ENCODE measurements around the gene NR2C1. TPM values are rescaled to one million over a fixed set of nuclear protein-coding genes. Genes with fewer than 3 reads are reported as not detected.

The NR2C1 gene
- total RNA-seq, 1 donor from 2014 or later, result 70.2 TPM

DNA sequence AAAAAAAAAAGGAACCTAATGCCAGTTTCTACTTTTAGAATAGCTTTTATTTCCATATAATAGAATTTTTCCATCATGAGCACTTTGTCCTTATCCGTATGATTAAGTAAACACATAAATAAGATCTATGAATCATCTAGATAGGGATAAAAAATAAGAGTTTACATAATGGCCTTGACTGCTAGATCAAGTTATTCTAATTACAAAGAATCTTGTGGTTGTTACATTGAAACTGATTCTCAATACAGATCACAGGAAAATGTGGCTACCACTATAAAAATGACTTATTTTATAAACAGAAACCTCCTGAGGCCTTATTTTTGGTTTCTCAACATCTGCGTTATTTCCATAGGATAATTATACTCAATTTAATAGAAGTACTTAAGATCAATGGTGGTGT, 35.5 kb downstream of the NR2C1 start:
- TF ChIP-seq, protein P1, sequence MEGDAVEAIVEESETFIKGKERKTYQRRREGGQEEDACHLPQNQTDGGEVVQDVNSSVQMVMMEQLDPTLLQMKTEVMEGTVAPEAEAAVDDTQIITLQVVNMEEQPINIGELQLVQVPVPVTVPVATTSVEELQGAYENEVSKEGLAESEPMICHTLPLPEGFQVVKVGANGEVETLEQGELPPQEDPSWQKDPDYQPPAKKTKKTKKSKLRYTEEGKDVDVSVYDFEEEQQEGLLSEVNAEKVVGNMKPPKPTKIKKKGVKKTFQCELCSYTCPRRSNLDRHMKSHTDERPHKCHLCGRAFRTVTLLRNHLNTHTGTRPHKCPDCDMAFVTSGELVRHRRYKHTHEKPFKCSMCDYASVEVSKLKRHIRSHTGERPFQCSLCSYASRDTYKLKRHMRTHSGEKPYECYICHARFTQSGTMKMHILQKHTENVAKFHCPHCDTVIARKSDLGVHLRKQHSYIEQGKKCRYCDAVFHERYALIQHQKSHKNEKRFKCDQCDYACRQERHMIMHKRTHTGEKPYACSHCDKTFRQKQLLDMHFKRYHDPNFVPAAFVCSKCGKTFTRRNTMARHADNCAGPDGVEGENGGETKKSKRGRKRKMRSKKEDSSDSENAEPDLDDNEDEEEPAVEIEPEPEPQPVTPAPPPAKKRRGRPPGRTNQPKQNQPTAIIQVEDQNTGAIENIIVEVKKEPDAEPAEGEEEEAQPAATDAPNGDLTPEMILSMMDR (IDR thresholded peaks at IDR 0.05; ENCODE audit: unreplicated experiment), result no peak
- peaks cover 6% of the 10 kb centered on the region for H3K36me3 Mint-ChIP-seq (ENCODE audit: low read depth, unreplicated experiment)
- no peak overlapping the region for H3K4me3 Mint-ChIP-seq (ENCODE audit: unreplicated experiment)
- DNase-seq (ENCODE audit: low spot score), result no peak
- no peaks in the 10 kb centered on the region for H3K27me3 Mint-ChIP-seq (ENCODE audit: unreplicated experiment)
- no peaks in the 10 kb centered on the region for H3K9me3 Mint-ChIP-seq (ENCODE audit: unreplicated experiment)
- H3K4me1 Mint-ChIP-seq (ENCODE audit: unreplicated experiment), result no peaks in the 10 kb centered on the region
- H3K27ac Mint-ChIP-seq (ENCODE audit: unreplicated experiment), result no peak overlapping the region

DNA sequence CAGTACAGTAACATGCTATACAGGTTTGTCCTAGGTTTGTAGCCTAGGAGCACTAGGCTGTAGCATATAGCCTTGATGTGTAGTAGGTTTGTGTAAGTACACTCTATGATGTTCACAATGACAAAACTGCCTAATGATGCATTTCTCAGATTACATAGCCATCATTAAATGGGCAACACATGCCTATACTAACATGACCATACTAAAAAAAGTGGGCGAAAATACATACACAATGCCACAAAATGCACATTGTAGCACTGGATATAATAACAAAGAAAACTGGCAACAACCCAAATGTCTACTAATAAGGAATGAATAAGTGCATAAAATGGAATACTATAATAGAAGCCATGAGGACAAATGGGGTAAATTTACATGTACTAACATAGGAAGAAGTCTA, 38.7 kb downstream of the NR2C1 start:
- no peaks in the 10 kb centered on the region for H3K4me1 Mint-ChIP-seq (ENCODE audit: unreplicated experiment)
- no peak overlapping the region for H3K4me3 Mint-ChIP-seq (ENCODE audit: unreplicated experiment)
- H3K9me3 Mint-ChIP-seq (ENCODE audit: unreplicated experiment), result no peaks in the 10 kb centered on the region
- no peak for DNase-seq (ENCODE audit: low spot score)
- H3K27ac Mint-ChIP-seq (ENCODE audit: unreplicated experiment), result no peak overlapping the region
- TF ChIP-seq, protein P1 (IDR thresholded peaks at IDR 0.05; ENCODE audit: unreplicated experiment), result no peak
- H3K27me3 Mint-ChIP-seq (ENCODE audit: unreplicated experiment), result no peaks in the 10 kb centered on the region
- peaks cover 10% of the 10 kb centered on the region for H3K36me3 Mint-ChIP-seq (ENCODE audit: low read depth, unreplicated experiment)

DNA sequence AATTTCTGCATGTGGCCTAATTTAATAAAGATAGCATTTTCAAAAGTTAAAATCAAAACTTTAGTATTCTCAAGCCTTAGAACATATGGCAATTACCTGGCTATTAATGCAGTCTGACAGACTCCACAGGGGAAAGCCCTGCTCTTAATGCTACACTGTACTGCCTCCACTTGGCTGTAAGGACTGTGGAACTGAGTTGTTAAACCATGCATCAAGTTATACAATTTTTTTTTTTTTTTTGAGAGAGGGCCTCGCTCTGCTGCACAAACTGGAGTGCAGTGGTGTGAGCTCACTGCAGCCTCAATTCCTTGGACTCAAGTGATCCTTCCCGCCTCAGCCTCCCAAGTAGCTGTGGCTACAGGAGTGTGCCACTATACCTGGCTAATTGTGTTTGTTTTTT, 50.9 kb downstream of the NR2C1 start:
- Mint-ChIP-seq H3K4me3 (ENCODE audit: unreplicated experiment) (no peak overlapping the region), H3K4me1 (ENCODE audit: unreplicated experiment) (no peaks in the 10 kb centered on the region), H3K27me3 (ENCODE audit: unreplicated experiment) (no peaks in the 10 kb centered on the region), H3K9me3 (ENCODE audit: unreplicated experiment) (no peaks in the 10 kb centered on the region), H3K36me3 (ENCODE audit: low read depth, unreplicated experiment) (peaks cover 7% of the 10 kb centered on the region), H3K27ac (ENCODE audit: unreplicated experiment) (no peak overlapping the region)
- TF ChIP-seq, protein P1 (IDR thresholded peaks at IDR 0.05; ENCODE audit: unreplicated experiment), result no peak
- DNase-seq (ENCODE audit: low spot score), result no peak

DNA sequence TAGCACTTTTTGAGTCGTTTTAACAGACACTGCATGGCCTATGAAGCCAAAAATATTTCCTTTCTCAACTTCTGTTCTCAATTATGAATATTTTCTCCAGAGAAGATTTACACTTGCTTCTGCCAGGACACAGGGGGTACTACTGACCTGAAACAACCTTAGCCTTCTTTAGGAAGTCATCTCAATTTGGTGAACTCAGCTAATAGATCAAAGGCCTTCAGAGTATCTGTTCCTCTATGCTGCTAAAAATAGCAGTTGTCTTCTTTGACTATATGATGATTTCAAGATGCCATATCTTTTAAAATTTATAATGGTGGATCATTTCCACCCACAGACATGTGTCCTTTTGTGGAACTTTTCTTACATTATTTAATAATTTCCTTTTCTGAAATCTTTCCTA, 55.9 kb downstream of the NR2C1 start:
- no peak overlapping the region for H3K4me3 Mint-ChIP-seq (ENCODE audit: unreplicated experiment)
- no peaks in the 10 kb centered on the region for H3K9me3 Mint-ChIP-seq (ENCODE audit: unreplicated experiment)
- TF ChIP-seq, protein P1 (IDR thresholded peaks at IDR 0.05; ENCODE audit: unreplicated experiment), result no peak
- H3K36me3 Mint-ChIP-seq (ENCODE audit: low read depth, unreplicated experiment), result peaks cover 14% of the 10 kb centered on the region
- H3K27me3 Mint-ChIP-seq (ENCODE audit: unreplicated experiment), result peaks cover 2% of the 10 kb centered on the region
- no peaks in the 10 kb centered on the region for H3K4me1 Mint-ChIP-seq (ENCODE audit: unreplicated experiment)
- no peak overlapping the region for H3K27ac Mint-ChIP-seq (ENCODE audit: unreplicated experiment)
- no peak for DNase-seq (ENCODE audit: low spot score)

DNA sequence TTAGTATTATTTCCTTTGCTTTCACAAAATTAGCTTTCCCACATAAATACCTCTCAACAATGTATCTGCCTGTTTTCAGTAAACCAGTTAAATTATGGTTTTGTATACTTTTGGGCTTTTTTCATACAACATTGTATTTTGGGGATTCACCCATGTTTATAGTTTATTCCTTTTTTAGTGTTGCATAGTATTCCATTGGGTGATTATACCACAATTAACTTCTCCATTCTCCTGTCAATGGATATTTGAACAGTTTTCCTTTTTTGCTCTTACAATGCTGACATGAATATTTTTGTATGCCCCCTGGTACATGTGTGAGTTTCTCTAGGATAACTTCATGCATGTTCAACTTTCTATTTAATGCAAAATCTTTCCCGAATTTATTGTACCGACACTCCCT, 57.3 kb downstream of the NR2C1 start:
- H3K27me3 Mint-ChIP-seq (ENCODE audit: unreplicated experiment), result peaks cover 2% of the 10 kb centered on the region
- TF ChIP-seq, protein P1 (IDR thresholded peaks at IDR 0.05; ENCODE audit: unreplicated experiment), result no peak
- H3K4me3 Mint-ChIP-seq (ENCODE audit: unreplicated experiment), result no peak overlapping the region
- no peaks in the 10 kb centered on the region for H3K4me1 Mint-ChIP-seq (ENCODE audit: unreplicated experiment)
- peaks cover 11% of the 10 kb centered on the region for H3K36me3 Mint-ChIP-seq (ENCODE audit: low read depth, unreplicated experiment)
- no peak for DNase-seq (ENCODE audit: low spot score)
- H3K9me3 Mint-ChIP-seq (ENCODE audit: unreplicated experiment), result no peaks in the 10 kb centered on the region
- H3K27ac Mint-ChIP-seq (ENCODE audit: unreplicated experiment), result no peak overlapping the region

All from endothelial cell (in vitro differentiated cells).